GM12878 (cell line): ENCODE results near the gene EIF4E.

Source experiments
- ATF2 ChIP-seq: IDR thresholded peaks from 2 replicates; pipeline ENCODE4 v1.6.1; 2012; ENCODE audit warnings: low read length, inconsistent platforms
- CTCF ChIP-seq, 3 experiments: IDR thresholded peaks in 2 of 3; conservative IDR thresholded peaks in 1 of 3; 2 replicates each; pipeline ENCODE4 v1.5.1; 2011; ENCODE audit warnings: low read depth in 3 of 3, low read length in 3 of 3, mild to moderate bottlenecking in 3 of 3, control low read depth in 2 of 3, moderate library complexity in 2 of 3, inconsistent platforms in 1 of 3, mixed read lengths in 1 of 3; ENCODE audit not compliant: control insufficient read depth in 2 of 3, insufficient read depth in 1 of 3; ENCODE audit errors: extremely low read depth in 1 of 3
- POLR2A ChIP-seq: IDR thresholded peaks from 2 replicates; pipeline ENCODE4 v1.6.1; 2011; ENCODE audit warnings: low read depth, mild to moderate bottlenecking, low read length
- RB1 ChIP-seq: fragments of 450-650 bp; formaldehyde crosslinking; IDR thresholded peaks from 2 replicates; pipeline ENCODE4 v1.6.1; 2017; ENCODE audit warnings: mild to moderate bottlenecking, borderline replicate concordance
- ZNF207 ChIP-seq: fragments of 450-650 bp; IDR thresholded peaks from 2 replicates; pipeline ENCODE4 v1.6.1; 2014; ENCODE audit warnings: antibody characterized with exemption, mild to moderate bottlenecking, borderline replicate concordance

- TF ChIP-seq CTCF (IDR thresholded peaks at IDR 0.05 in 2 of 3, conservative IDR thresholded peaks at IDR 0.05 in 1 of 3; ENCODE audit: control insufficient read depth in 2 of 3, extremely low read depth in 1 of 3, insufficient read depth in 1 of 3, low read depth in 3 of 3, low read length in 3 of 3) (no peak), ATF2 (no peak), ZNF207 (no peak), POLR2A (no peak), RB1 (no peak)
Measured at GRCh38 chr4:98851806-98852205, 77.1 kb downstream of the EIF4E start.
